GM19324 (cell line): Measurements from ENCODE around the gene TRIM2.

ENCODE experiments used
- ATAC-seq: cut with Tn5 transposase; IDR thresholded peaks from one replicate; pipeline ENCODE4 v1.9.1; 2021; ENCODE audit warnings: mild to moderate bottlenecking, moderate library complexity; ENCODE audit not compliant: unreplicated experiment, low FRiP score

Gene TRIM2

DNA sequence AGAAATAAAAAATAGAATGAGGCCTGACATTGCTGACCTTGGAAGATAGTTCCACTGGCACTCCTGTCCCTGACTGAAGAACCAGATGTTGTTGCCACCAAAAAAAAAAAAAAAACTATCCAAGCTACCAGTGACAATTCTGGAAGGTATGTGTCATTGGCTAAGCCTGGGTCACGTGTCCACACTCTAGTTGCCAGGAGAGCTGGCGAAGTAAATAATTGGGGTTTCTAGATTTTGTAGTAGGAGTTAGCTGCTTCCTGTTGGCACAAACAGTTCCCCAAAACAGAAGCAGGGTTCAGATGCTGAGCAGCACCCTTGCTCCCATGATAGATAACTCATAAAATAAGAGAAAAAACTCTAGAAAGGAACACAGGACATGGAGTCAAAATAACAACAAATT is 160.8 kb downstream of the TRIM2 start:
- ATAC-seq: no peak

DNA sequence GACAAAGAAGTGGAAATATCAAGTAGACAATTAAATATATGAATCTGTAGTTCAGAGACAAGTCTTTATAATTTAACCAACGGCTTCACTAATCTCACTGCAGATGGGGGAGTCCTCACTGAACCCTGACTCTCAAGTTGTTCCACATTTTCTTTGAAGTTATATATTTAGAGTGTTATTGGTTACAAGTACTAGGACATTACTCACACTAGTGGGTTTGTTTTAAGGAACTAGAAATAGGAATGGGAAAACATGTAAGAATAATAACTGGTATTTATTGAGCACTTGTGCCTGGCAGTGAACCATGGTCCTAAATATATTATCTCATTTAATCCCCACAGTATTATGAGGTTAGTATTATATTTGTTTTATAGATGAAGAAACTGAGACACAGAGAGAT is 162.2 kb downstream of the TRIM2 start:
- ATAC-seq: no peak

DNA sequence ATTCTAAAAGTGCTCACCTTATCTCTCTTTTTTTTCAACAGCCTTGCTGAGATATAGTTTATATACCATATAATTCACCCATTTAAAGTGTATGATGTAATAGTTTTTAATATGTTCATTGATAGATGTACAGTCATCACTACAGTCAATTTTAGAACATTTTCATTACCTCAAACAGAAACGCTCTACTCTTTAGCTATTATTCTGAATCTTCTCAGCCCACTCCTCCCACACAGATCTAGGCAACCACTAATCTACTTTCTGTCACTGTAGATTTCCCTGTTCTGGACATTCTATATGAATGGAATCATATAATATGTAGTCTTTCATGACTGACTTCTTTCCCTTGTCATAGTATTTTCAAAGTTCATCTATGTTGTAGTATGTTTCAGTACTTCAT is 162.8 kb downstream of the TRIM2 start:
- no peak for ATAC-seq

DNA sequence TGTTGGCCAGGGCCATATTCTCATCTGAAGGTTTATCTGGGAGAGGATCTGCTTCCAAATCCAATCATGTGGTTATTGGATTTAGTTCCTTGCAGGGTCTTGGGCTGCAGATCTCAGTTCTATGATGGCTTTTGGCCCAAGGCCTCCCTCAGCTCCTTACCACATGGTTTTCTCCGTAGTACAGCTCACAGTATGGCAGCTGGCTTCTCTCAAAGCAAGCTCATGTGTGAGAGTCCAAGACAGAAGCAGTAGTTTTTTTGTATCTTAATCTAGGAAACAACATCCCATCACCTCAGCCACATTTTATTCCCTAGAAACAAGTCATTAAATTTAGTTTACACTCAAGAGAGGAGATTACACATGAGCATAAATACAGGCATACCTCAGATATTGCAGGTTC is 164.8 kb downstream of the TRIM2 start:
- ATAC-seq: no peak

DNA sequence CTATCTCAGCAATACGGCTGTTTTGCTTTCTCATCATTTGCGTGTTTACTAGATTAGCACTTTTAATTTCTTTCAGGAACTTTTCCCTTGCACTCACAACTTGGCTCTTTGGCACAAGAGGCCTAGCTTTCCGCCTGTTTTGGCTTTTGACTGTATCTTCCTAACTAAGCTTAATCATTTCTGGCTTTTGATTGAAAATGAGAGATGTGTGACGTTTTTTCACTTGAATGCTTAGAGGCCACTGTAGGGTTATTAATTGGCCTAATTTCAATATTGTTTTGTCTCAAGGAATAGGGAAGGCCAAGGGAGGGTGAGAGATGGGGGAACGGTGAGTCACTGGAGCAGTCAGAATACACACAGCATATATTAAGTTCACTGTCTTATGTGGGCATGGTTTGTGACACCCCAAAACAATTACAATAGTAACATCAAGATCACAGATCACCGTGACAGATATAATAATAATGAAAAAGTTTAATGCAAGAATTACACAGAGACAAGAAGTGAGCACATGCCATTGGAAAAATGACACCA is 167.5 kb downstream of the TRIM2 start:
- no peak for ATAC-seq

DNA sequence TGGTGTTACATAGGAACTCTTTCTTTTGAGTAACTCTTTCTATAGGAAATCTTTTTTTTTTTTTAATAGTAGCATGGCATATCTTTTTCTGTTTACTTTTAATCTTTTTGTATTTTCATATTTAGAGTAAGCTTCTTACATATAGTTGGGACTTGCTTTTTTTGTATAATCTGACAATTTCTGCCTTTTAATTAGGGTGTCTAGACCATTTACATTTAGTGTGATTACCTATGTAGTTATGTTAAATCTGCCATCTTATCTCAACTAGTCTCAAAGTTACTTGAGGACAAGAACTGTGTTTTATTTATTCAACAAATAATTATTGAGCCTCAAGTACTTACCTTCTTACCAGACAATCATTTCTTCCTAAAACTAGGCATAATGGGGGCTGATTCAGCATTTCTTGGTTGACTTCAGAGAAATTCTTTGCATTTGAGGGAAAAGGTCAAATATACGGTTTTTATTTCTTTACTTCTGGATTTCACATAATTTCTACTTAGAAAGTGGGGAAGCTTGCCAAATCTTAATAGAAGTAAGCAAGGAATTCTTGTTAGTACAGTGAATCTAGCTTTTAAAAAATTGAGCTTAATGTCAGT is 168.8 kb downstream of the TRIM2 start:
- ATAC-seq: no peak

DNA sequence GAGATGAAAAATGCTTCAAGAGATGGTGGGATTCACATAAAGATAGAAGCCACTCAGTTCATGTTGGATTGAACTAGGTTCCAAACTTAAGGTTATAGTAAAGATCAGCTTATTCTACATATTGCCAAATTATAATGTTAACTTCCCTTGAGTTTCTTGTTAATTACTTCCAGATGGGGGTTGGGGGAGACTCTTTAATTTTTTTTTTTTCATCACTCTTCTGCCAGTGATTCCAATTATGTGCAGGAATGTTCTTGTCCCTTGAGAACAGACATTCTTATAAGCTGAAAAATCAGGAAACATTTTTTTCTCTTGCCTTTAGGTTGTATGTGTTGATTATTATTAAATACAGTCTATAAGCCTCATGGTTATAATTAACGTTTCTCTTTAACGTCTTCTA is 170.2 kb downstream of the TRIM2 start:
- no peak for ATAC-seq

DNA sequence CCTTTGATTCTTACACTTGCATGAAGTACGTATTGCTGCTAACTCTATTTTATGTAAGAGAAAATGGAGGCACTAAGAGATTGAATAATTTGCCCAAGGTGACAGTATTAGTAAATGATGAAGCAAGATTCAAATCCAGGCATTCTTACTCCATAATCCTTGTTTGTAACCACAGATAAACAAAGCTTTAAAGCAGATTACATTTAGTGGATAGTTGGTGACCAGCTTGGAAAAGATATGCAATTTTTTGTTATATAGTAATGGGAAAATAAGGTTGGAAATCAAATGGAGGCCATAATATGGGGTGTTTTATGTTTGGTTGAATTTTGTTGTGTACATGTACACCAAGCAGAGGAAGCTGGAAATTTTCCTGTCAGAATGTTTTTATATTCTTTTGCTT is 171.1 kb downstream of the TRIM2 start:
- no peak for ATAC-seq

DNA sequence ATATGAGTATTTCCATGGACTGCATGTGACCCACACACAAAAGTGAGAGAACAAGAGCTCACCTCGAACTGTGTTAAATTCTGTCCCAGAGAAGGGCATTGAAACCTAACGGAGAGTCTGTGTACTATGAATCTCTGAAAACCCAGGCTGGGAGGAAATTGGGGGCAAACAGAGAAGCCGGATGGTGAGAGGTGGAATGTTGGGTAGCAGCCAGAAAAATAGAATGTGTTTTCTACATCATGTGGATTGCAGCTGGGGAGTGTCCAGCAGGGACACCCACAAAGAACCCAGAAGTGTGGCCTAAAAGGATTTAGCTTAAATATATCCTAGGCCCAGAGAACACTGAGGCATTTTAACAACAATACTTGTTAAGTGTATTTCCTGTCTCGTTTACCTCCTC is 178.9 kb downstream of the TRIM2 start:
- no peak for ATAC-seq

DNA sequence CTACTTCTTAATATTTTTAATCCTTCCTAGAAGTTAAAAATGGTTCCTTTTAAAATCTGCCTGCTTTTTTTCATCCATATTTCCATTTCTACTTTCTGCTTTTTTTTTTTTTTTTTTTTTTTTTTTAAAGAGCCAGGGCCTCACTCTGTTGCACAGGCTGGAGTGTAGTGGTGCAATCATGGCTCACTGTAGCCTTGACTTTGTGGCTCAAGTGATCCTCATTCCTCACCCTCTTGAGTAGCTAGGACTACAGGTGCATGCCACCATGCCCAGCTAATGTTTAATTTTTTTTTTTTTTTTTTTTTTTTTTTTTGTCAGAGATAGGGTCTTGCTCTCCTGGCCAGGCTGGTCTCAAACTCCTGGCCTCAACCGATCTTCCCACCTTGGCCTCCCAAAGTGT is 179.9 kb downstream of the TRIM2 start:
- ATAC-seq: no peak

DNA sequence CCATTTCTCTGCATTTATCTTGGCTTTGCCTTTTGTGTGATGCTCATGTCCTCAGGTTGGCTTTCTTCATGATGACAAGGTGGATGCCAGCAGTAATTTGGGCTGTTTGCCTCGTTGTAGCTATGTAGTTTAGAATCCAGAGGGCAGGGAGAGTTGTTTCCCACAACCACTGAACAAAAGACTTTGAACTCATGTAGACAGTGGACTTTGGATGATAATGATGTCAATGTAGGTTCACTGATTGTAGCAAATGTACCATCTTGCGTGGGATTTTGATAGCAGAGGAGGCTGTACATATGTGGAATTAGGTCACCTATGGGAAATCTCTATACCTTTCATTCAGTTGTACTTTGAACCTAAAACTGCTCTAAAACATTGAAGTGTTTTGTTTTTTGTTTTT is 181.5 kb downstream of the TRIM2 start:
- ATAC-seq: no peak

DNA sequence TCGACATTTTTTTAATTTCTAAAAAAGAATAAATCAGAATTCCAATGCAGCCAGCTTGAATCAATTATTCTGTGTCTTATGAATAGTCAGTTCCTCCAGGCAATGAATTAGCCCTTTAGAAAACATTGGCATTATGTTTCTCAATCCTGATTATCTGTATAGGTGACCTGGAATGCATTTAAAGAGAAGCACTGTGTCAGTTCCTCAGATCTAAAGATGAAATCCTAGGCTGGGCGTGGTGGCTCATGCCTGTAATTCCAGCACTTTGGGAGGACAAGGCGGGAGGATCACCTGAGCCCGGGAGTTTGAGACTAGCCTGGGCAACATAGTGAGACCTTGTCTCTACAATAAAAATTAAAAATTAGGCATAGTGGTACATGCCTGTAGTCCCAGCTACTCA is 183.7 kb downstream of the TRIM2 start:
- ATAC-seq: no peak
